ENCODE results near the gene SIX3.

SIX3 gene

DNA sequence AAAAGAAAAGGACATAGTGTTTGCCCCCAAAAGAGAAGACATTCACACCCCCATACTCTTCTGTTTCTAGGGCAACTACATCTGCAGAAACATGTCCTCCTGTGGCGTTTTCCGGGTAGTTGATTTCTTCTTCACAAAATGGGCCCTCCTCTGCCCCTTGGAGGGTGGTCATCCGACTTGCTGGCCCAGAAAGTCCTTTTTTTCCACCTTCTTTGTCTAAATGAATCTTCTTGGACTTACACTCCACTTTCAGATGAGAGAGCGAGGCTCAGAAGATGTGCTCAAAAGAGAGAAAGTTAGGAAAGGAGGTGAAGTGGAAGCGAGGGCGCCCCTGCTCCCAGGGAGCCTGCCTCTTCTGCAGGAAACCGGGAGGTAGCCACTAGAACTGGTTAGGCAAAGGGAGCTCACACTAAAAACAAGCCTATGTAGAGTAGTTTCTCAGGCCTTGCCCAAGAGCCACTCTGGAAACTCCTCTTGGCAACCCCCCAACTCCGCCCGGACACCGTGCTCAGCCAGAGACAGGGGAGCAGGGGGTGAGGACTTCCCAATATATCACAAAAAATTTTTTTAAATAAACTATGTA lies 10.2 kb upstream of the SIX3 start:
- H3K4me1 ChIP-seq (ENCODE audit: control insufficient read depth, insufficient read depth, low read length), result peaks cover 54% of the 10 kb centered on the region
- no peak overlapping the region for H3K4me3 ChIP-seq (ENCODE audit: low read depth, low read length)
- H3K9ac ChIP-seq (ENCODE audit: low read depth, low read length), result no peak overlapping the region
- H3K27ac ChIP-seq (ENCODE audit: low read depth, low read length), result no peak overlapping the region
- H3K9me3 ChIP-seq (ENCODE audit: control insufficient read depth, insufficient read depth, low read length), result no peaks in the 10 kb centered on the region
- H3K36me3 ChIP-seq (ENCODE audit: control insufficient read depth, insufficient read depth, low read length), result no peaks in the 10 kb centered on the region
- H3K27me3 ChIP-seq (ENCODE audit: control insufficient read depth, insufficient read depth, low read length), result peaks cover 99% of the 10 kb centered on the region

DNA sequence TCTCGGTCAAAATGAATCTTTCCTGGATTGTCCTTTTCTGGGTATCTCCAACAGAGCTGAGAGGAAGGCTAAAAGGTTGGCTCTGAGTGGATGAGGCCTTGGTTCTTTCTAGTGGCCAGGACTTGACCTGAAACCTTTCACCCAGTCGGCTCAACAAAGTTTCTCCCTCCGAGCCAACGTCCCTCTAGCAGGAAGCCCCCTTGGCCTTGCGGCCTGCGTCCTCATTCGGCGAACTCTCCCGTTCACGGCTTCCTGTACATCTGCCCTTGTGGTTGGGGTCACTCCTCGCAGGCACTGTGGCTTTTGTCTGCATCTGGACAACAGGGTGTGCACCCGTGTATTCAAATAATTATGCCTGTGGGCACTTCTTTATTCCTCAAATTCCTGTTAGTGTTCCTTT lies 9.4 kb upstream of the SIX3 start:
- Histone ChIP-seq H3K27ac (ENCODE audit: low read depth, low read length) (no peak overlapping the region), H3K9me3 (ENCODE audit: control insufficient read depth, insufficient read depth, low read length) (no peaks in the 10 kb centered on the region), H3K27me3 (ENCODE audit: control insufficient read depth, insufficient read depth, low read length) (peaks cover 99% of the 10 kb centered on the region), H3K4me3 (ENCODE audit: low read depth, low read length) (0 out of 2 replicates have a peak overlapping the region, but pooled peaks have one; percentile 55), H3K36me3 (ENCODE audit: control insufficient read depth, insufficient read depth, low read length) (no peaks in the 10 kb centered on the region), H3K4me1 (ENCODE audit: control insufficient read depth, insufficient read depth, low read length) (peaks cover 56% of the 10 kb centered on the region), H3K9ac (ENCODE audit: low read depth, low read length) (no peak overlapping the region)

- Histone ChIP-seq H3K27ac (ENCODE audit: low read depth, low read length) (no peak overlapping the region), H3K27me3 (ENCODE audit: control insufficient read depth, insufficient read depth, low read length) (peaks cover 98% of the 10 kb centered on the region), H3K9me3 (ENCODE audit: control insufficient read depth, insufficient read depth, low read length) (no peaks in the 10 kb centered on the region), H3K4me1 (ENCODE audit: control insufficient read depth, insufficient read depth, low read length) (peaks cover 50% of the 10 kb centered on the region), H3K4me3 (ENCODE audit: low read depth, low read length) (peak overlapping the region; percentile 55), H3K9ac (ENCODE audit: low read depth, low read length) (no peak overlapping the region), H3K36me3 (ENCODE audit: control insufficient read depth, insufficient read depth, low read length) (no peaks in the 10 kb centered on the region)
Observed at GRCh38 chr2:44932564-44933392, 8.7 kb upstream of the SIX3 start.

GRCh38 chr2:44933434-44933951 lies 8.0 kb upstream of the SIX3 start:
- Histone ChIP-seq H3K9ac (ENCODE audit: low read depth, low read length) (no peak overlapping the region), H3K27ac (ENCODE audit: low read depth, low read length) (no peak overlapping the region), H3K36me3 (ENCODE audit: control insufficient read depth, insufficient read depth, low read length) (no peaks in the 10 kb centered on the region), H3K4me3 (ENCODE audit: low read depth, low read length) (peak overlapping the region; percentile 55; the same call in 1 of the 2 replicates), H3K4me1 (ENCODE audit: control insufficient read depth, insufficient read depth, low read length) (peaks cover 51% of the 10 kb centered on the region), H3K27me3 (ENCODE audit: control insufficient read depth, insufficient read depth, low read length) (peaks cover 98% of the 10 kb centered on the region), H3K9me3 (ENCODE audit: control insufficient read depth, insufficient read depth, low read length) (no peaks in the 10 kb centered on the region)

- H3K27ac ChIP-seq (ENCODE audit: low read depth, low read length), result no peak overlapping the region
- H3K27me3 ChIP-seq (ENCODE audit: control insufficient read depth, insufficient read depth, low read length), result peaks cover 98% of the 10 kb centered on the region
- H3K4me3 ChIP-seq (ENCODE audit: low read depth, low read length), result peak overlapping the region; percentile 55
- no peaks in the 10 kb centered on the region for H3K36me3 ChIP-seq (ENCODE audit: control insufficient read depth, insufficient read depth, low read length)
- no peaks in the 10 kb centered on the region for H3K9me3 ChIP-seq (ENCODE audit: control insufficient read depth, insufficient read depth, low read length)
- H3K9ac ChIP-seq (ENCODE audit: low read depth, low read length), result no peak overlapping the region
- H3K4me1 ChIP-seq (ENCODE audit: control insufficient read depth, insufficient read depth, low read length), result peaks cover 52% of the 10 kb centered on the region
Observed at GRCh38 chr2:44934038-44934982, 7.2 kb upstream of the SIX3 start.

DNA sequence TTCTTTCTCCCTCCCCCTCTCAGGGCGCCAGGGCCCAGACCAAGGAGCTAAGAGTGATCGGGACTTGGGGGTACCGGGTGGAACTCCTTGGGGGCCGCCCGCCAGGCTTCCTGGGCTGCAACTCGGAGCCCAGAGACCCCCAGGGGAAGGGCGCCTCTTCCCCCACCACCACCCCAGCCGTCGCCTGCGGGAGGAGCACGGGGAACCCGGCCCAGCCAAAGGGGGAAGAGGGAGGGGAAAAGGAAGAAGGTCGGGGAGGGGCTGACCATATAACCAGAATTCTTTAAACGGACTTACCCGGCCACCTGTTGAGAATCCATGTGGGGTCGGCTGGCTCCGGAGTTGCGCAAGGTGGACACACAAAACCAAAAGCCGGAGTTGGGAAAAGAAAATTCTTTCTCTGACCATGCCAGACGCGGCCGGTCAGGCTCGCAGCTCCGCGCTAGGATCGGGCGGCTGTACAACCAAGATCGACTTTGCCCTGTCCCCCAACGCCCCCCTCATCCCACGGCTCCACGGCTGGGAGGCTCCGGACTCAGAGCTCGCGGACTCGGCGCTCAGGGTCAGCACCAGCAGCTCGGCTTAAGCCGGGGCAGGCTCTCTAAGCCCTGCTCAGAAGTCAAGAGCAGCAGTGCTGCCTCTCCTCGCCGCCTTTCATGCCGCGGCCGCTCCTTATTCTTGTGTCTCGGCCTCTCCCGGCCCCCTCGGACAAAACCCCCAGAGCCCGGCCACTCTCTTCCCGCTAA lies 6.3 kb upstream of the SIX3 start:
- no peaks in the 10 kb centered on the region for H3K9me3 ChIP-seq (ENCODE audit: control insufficient read depth, insufficient read depth, low read length)
- no peak overlapping the region for H3K27ac ChIP-seq (ENCODE audit: low read depth, low read length)
- H3K9ac ChIP-seq (ENCODE audit: low read depth, low read length), result no peak overlapping the region
- peaks cover 59% of the 10 kb centered on the region for H3K4me1 ChIP-seq (ENCODE audit: control insufficient read depth, insufficient read depth, low read length)
- peaks cover 98% of the 10 kb centered on the region for H3K27me3 ChIP-seq (ENCODE audit: control insufficient read depth, insufficient read depth, low read length)
- peak overlapping the region; percentile 55 for H3K4me3 ChIP-seq (ENCODE audit: low read depth, low read length)
- no peaks in the 10 kb centered on the region for H3K36me3 ChIP-seq (ENCODE audit: control insufficient read depth, insufficient read depth, low read length)

- Histone ChIP-seq H3K27me3 (ENCODE audit: control insufficient read depth, insufficient read depth, low read length) (peaks cover 98% of the 10 kb centered on the region), H3K4me3 (ENCODE audit: low read depth, low read length) (peak overlapping the region; percentile 55), H3K27ac (ENCODE audit: low read depth, low read length) (no peak overlapping the region), H3K9me3 (ENCODE audit: control insufficient read depth, insufficient read depth, low read length) (no peaks in the 10 kb centered on the region), H3K36me3 (ENCODE audit: control insufficient read depth, insufficient read depth, low read length) (no peaks in the 10 kb centered on the region), H3K4me1 (ENCODE audit: control insufficient read depth, insufficient read depth, low read length) (peaks cover 55% of the 10 kb centered on the region), H3K9ac (ENCODE audit: low read depth, low read length) (no peak overlapping the region)
Observed at GRCh38 chr2:44935729-44936098, 5.8 kb upstream of the SIX3 start.

- H3K9me3 ChIP-seq (ENCODE audit: control insufficient read depth, insufficient read depth, low read length), result no peaks in the 10 kb centered on the region
- no peak overlapping the region for H3K27ac ChIP-seq (ENCODE audit: low read depth, low read length)
- H3K27me3 ChIP-seq (ENCODE audit: control insufficient read depth, insufficient read depth, low read length), result peaks cover 98% of the 10 kb centered on the region
- H3K4me3 ChIP-seq (ENCODE audit: low read depth, low read length), result no peak overlapping the region; the same call in 1 of the 2 replicates
- H3K4me1 ChIP-seq (ENCODE audit: control insufficient read depth, insufficient read depth, low read length), result peaks cover 50% of the 10 kb centered on the region
- no peaks in the 10 kb centered on the region for H3K36me3 ChIP-seq (ENCODE audit: control insufficient read depth, insufficient read depth, low read length)
- no peak overlapping the region for H3K9ac ChIP-seq (ENCODE audit: low read depth, low read length)
Observed at GRCh38 chr2:44936275-44936674, 5.2 kb upstream of the SIX3 start.

GRCh38 chr2:44936715-44937687 lies 4.5 kb upstream of the SIX3 start:
- peak overlapping the region; percentile 40; the same call in 1 of the 2 replicates for H3K4me3 ChIP-seq (ENCODE audit: low read depth, low read length)
- H3K27ac ChIP-seq (ENCODE audit: low read depth, low read length), result no peak overlapping the region
- H3K36me3 ChIP-seq (ENCODE audit: control insufficient read depth, insufficient read depth, low read length), result no peaks in the 10 kb centered on the region
- H3K9me3 ChIP-seq (ENCODE audit: control insufficient read depth, insufficient read depth, low read length), result no peaks in the 10 kb centered on the region
- no peak overlapping the region for H3K9ac ChIP-seq (ENCODE audit: low read depth, low read length)
- H3K27me3 ChIP-seq (ENCODE audit: control insufficient read depth, insufficient read depth, low read length), result peaks cover 98% of the 10 kb centered on the region
- H3K4me1 ChIP-seq (ENCODE audit: control insufficient read depth, insufficient read depth, low read length), result peaks cover 46% of the 10 kb centered on the region

All from HUES48 (cell line).